Smooth muscle cell (in vitro differentiated cells): ENCODE results near the gene COL4A4. TPM values are rescaled to one million over a fixed set of nuclear protein-coding genes. Genes with fewer than 3 reads are reported as not detected.

Source experiments
- DNase-seq: peaks from one replicate; lab custom pipeline; 2025; ENCODE audit not compliant: unreplicated experiment; lab: John Stamatoyannopoulos, UW
- H2AFZ ChIP-seq: fragments of 200-600 bp; sonication (generic); 2 replicates; pipeline ENCODE4 v1.6.0; 2016; ENCODE audit warnings: antibody characterized with exemption, low read depth, mild to moderate bottlenecking
- H3F3A ChIP-seq: fragments of 200-600 bp; sonication (generic); 2 replicates; pipeline ENCODE4 v1.6.0; 2017; ENCODE audit warnings: antibody characterized with exemption, low read depth
- H3K27ac ChIP-seq: fragments of 200-600 bp; sonication (generic); 2 replicates; pipeline ENCODE4 v1.5.1; 2016; ENCODE audit warnings: low read depth, mild to moderate bottlenecking
- H3K27me3 ChIP-seq: fragments of 200-600 bp; sonication (generic); 2 replicates; pipeline ENCODE4 v1.6.1; 2016; ENCODE audit warnings: low read depth, mild to moderate bottlenecking
- H3K36me3 ChIP-seq: fragments of 200-600 bp; sonication (generic); 2 replicates; pipeline ENCODE4 v1.5.1; 2016; ENCODE audit warnings: low read depth
- H3K4me1 ChIP-seq: fragments of 200-600 bp; sonication (generic); 2 replicates; pipeline ENCODE4 v1.5.1; 2016; ENCODE audit warnings: low read depth
- H3K4me2 ChIP-seq: fragments of 200-600 bp; sonication (generic); 2 replicates; pipeline ENCODE4 v1.6.0; 2016; ENCODE audit warnings: mild to moderate bottlenecking
- H3K4me3 ChIP-seq: fragments of 200-600 bp; sonication (generic); 2 replicates; pipeline ENCODE4 v1.5.1; 2016; ENCODE audit warnings: mild to moderate bottlenecking
- H3K79me2 ChIP-seq: fragments of 200-600 bp; sonication (generic); 2 replicates; pipeline ENCODE4 v1.6.0; 2016; ENCODE audit warnings: low read depth, mild to moderate bottlenecking
- H3K9ac ChIP-seq: fragments of 200-600 bp; sonication (generic); 2 replicates; pipeline ENCODE4 v1.6.0; 2016; ENCODE audit warnings: low read depth
- H3K9me3 ChIP-seq: fragments of 200-600 bp; sonication (generic); replicated peaks from 2 replicates; pipeline ENCODE4 v1.5.1; 2016; ENCODE audit warnings: low read depth
- H4K20me1 ChIP-seq: fragments of 200-600 bp; sonication (generic); 2 replicates; pipeline ENCODE4 v1.6.0; 2016; ENCODE audit warnings: low read depth
- WGBS: methylation state at CpG from one replicate; pipeline ENCODE4 v1.1.7; 2016; ENCODE audit warnings: low lambda C conversion rate; 5-methylcytosine and 5-hydroxymethylcytosine counted together
- polyA plus RNA-seq: library from polyadenylated mRNA; unstranded; fragments of >200 nt; fragmentation: Nextera tagmentation; extraction: Ambion mirVana; gene quantifications from 2 replicates; pipeline ENCODE4 v1.2.1, GENCODE V29; 2016
- total RNA-seq: library from RNA; depleted of rRNA; stranded (reverse); fragments of >200 nt; gene quantifications from 2 replicates; pipeline ENCODE4 v1.2.3, GENCODE V29; 2014
- TF ChIP-seq, protein P1 (sequence below): fragments of 200-600 bp; sonication (generic); IDR thresholded peaks from 2 replicates; pipeline ENCODE4 v1.5.1; 2017; ENCODE audit warnings: borderline replicate concordance, mild to moderate bottlenecking, antibody characterized with exemption; ENCODE audit not compliant: insufficient read depth, poor library complexity, severe bottlenecking

Gene COL4A4
- total and polyA plus RNA-seq, 2 experiments from 2014 or later, result under 0.01 to 0.05 TPM

GRCh38 chr2:227035711-227036367 is 128.2 kb downstream of the COL4A4 start:
- DNase-seq, result no peak
- 68% methylated on average over 7 of the region's 7 CpGs for WGBS
- H3K9me3 ChIP-seq, result no peaks in the 10 kb centered on the region
- no peaks in the 10 kb centered on the region for H3K36me3 ChIP-seq
- H3K79me2 ChIP-seq, result no peaks in the 10 kb centered on the region
- no peak overlapping the region for H3K4me3 ChIP-seq
- H3K27ac ChIP-seq, result no peak overlapping the region
- no peaks in the 10 kb centered on the region for H4K20me1 ChIP-seq
- H3K4me1 ChIP-seq, result no peaks in the 10 kb centered on the region
- H3F3A ChIP-seq, result no peaks in the 10 kb centered on the region
- no peak overlapping the region for H3K4me2 ChIP-seq
- no peak overlapping the region for H2AFZ ChIP-seq
- H3K27me3 ChIP-seq, result peaks cover 13% of the 10 kb centered on the region
- H3K9ac ChIP-seq, result no peak overlapping the region
- TF ChIP-seq, protein P1, sequence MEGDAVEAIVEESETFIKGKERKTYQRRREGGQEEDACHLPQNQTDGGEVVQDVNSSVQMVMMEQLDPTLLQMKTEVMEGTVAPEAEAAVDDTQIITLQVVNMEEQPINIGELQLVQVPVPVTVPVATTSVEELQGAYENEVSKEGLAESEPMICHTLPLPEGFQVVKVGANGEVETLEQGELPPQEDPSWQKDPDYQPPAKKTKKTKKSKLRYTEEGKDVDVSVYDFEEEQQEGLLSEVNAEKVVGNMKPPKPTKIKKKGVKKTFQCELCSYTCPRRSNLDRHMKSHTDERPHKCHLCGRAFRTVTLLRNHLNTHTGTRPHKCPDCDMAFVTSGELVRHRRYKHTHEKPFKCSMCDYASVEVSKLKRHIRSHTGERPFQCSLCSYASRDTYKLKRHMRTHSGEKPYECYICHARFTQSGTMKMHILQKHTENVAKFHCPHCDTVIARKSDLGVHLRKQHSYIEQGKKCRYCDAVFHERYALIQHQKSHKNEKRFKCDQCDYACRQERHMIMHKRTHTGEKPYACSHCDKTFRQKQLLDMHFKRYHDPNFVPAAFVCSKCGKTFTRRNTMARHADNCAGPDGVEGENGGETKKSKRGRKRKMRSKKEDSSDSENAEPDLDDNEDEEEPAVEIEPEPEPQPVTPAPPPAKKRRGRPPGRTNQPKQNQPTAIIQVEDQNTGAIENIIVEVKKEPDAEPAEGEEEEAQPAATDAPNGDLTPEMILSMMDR, result no peak

DNA sequence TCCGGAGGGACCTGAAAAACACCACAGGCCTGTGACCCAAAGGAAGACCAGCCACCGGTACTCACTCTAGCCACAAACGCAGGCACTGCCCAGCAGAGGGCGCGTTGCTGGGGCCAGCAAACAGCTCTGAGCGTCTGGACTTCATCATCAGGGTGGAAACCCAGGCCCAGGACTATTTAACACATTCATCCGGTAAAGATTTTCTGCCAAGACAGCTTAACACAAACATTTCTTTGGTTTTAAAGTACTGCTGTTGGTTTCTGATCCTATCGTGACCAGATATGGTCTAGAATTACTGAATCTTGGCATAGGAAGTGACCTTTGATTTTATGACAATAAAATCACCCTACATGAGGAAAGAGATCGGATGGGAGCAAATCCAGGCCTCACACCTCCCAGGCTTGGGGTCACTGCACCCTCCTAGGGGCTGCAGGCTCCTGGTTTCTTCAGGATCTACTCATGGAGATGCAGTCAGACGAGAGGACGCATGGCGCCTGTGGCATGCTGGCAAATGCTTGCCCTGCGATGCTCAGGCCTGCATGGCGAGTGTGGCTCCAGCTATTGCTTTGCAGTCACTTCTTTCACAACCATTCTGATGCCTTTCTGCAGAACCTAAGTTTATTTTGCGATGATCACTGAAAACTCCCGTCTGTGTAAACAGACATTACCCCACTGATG is 130.4 kb downstream of the COL4A4 start:
- H3K4me2 ChIP-seq, result no peak overlapping the region
- peak; percentile 19 for DNase-seq
- H3K27ac ChIP-seq, result no peak overlapping the region
- H3F3A ChIP-seq, result no peaks in the 10 kb centered on the region
- peaks cover 13% of the 10 kb centered on the region for H3K27me3 ChIP-seq
- no peaks in the 10 kb centered on the region for H3K36me3 ChIP-seq
- WGBS, result 31% methylated on average over 16 of the region's 16 CpGs
- no peak overlapping the region for H2AFZ ChIP-seq
- H3K4me1 ChIP-seq, result no peaks in the 10 kb centered on the region
- H3K79me2 ChIP-seq, result no peaks in the 10 kb centered on the region
- no peak overlapping the region for H3K4me3 ChIP-seq
- H3K9me3 ChIP-seq, result no peaks in the 10 kb centered on the region
- no peak overlapping the region for H3K9ac ChIP-seq
- TF ChIP-seq, protein P1, result peak; percentile 76
- H4K20me1 ChIP-seq, result no peaks in the 10 kb centered on the region

DNA sequence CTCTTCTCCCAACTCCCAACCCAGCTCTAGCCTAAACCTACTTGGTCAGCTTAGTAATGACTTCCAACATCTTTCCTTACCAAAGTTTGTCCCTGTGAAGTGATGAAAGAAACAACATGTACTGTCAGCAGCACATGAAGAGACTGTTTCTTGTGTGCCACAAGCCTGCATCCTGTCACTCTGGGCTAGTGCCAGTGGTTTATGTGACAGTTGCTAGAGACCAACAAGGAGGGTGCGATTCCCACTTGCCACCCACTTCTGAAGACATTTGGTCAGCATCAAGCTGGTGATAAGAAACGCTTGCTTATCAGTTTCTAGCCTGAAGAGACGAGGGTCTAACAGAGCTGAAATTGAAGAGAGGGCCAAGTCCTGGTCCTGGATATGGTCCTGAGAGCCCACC is 132.6 kb downstream of the COL4A4 start:
- 16% methylated on average over 3 of the region's 3 CpGs for WGBS
- Histone ChIP-seq H3K9ac (no peak overlapping the region), H3K4me1 (no peaks in the 10 kb centered on the region)

More for the DNA sequence above, 132.6 kb downstream of the COL4A4 start:
- H3K27ac ChIP-seq, result no peak overlapping the region
- no peaks in the 10 kb centered on the region for H3F3A ChIP-seq
- H3K36me3 ChIP-seq, result no peaks in the 10 kb centered on the region
- no peak overlapping the region for H3K4me2 ChIP-seq
- H4K20me1 ChIP-seq, result no peaks in the 10 kb centered on the region
- DNase-seq, result no peak
- TF ChIP-seq, protein P1, result no peak
- H3K79me2 ChIP-seq, result no peaks in the 10 kb centered on the region
- H3K4me3 ChIP-seq, result no peak overlapping the region
- peaks cover 13% of the 10 kb centered on the region for H3K27me3 ChIP-seq
- no peaks in the 10 kb centered on the region for H3K9me3 ChIP-seq
- H2AFZ ChIP-seq, result no peak overlapping the region
